ENCODE data around the gene HRH3.

The HRH3 gene

GRCh38 chr20:62174870-62175624 is 45.0 kb downstream of the HRH3 start:
- no peak for DNase-seq

- no peak for DNase-seq
These were observed 45.9 kb downstream of the HRH3 start for GRCh38 chr20:62174021-62174804.

- no peak for DNase-seq
These were observed 47.4 kb downstream of the HRH3 start for GRCh38 chr20:62172666-62173065.

- DNase-seq, result no peak
These were observed 48.8 kb downstream of the HRH3 start for GRCh38 chr20:62171245-62171644.

- DNase-seq, result no peak
These were observed 49.5 kb downstream of the HRH3 start for GRCh38 chr20:62170536-62170935.

DNA sequence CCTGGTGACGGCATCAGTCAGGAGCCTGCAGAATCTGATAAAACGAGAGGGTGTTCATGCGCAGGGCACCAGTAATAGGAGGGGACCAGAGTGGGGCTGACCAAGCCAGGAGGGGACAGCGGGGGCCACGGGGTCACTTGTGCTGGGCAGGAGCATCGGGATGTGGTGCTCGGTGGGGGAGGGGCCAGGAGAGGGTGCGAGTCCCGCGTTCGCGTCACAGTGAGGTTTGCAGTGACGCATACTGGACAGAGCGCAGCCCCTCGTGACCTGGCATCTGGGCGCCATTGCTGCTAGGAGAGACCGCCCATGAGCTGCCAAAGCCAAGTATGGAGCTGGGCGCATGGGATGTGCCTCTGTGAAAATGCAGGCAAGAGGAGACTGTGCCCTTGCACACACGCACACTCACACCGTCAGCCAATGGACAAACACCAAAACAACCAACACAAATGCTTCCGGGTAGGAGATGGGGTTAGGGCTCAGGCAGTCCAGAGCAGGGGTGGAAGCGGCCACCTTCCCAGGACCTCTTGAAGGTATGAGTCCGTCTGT is 51.1 kb downstream of the HRH3 start:
- no peak for DNase-seq

GRCh38 chr20:62168061-62168460 is 52.0 kb downstream of the HRH3 start:
- DNase-seq, result no peak

GRCh38 chr20:62167474-62167873 is 52.6 kb downstream of the HRH3 start:
- no peak for DNase-seq

DNA sequence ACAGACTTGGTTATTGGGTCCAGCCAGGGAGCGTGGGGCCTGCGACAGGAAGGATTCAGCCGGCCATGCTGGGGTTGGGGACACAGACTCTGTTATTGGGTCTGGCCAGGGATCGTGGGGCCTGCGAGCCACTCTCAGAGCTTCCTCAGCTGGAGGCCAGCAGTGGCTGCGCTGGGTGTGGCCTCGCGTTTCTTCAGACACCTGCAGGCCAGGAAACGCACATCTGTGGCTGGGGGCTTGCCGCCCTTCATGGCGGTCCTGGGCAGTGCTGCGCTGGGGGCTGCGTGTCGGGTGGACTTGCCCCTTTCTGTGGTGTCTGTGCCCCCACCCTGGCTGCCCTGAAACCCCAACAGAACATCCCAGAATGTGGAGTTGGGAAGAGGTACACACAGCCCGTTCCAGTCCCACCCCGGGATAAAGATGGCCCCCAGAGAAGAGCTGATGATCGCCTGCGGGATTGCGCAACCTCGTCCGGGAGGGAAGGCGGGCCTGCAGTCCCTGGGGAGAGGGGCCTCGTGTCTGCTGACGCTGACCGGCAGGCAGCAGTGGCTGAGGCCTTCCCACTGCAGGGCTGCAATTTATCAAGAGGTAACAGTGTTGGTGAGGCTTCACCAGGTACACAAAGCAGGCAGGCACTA is 54.2 kb downstream of the HRH3 start:
- DNase-seq, result no peak
